CD4-positive, alpha-beta T cell treated with Interleukin-17A for 4 hours (primary cell): ENCODE data around the gene SERINC2.
"Not testable (repeated sequence)": the region's sequence is repeated elsewhere in the genome, so short reads cannot be mapped to it uniquely, and the experiment has no call there.

ENCODE experiments used
- DNase-seq: peaks from one replicate; pipeline ENCODE4 v3.0.0-alpha.2; 2020; ENCODE audit warnings: mixed read lengths

The SERINC2 gene

GRCh38 chr1:31472673-31473072, 59.7 kb downstream of the SERINC2 start:
- not testable (repeated sequence) for DNase-seq

GRCh38 chr1:31473508-31473907, 60.5 kb downstream of the SERINC2 start:
- not testable (repeated sequence) for DNase-seq

GRCh38 chr1:31474567-31474966, 61.6 kb downstream of the SERINC2 start:
- not testable (repeated sequence) for DNase-seq

DNA sequence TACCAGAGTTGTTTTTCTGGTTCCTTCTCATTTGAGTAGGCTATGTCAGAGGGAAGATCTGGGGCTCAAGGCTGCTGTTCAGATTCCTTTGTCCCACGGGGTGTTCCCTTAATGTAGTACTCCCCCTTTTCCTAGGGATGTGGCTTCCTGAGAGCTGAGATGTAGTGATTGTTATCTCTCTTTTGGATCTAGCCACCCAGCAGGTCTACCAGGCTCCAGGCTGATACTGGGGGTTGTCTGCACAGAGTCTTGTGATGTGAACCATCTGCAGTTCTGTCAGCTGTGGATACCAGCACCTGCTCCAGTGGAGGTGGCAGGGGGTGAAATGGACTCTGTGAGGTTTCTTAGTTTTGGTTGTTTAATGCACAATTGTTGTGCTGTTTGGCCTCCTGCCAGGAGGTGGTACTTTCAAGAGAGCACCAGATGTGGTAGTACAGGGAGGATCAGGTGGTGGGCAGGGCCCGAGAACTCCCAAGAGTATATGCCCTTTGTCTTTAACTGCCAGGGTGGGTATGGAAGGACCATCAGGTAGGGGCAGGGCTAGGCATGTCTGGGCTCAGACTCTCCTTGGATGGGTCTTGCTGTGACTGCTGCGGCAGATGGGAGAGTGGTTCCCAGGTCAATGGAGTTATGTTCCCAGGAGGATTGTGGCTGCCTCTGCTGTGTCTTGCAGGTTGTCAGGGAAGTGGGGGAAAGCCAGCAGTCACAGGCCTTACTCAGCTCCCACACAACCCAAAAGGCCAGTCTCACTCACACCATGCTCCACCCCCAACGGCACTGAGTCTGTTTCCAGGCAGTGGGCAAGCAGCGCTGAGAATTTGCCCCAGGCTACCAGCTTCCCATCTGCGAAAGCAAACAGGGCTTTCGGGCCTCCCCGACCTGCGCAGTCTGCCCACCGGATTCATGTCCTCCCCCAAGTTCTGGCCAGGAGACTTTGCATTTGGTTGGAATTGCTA, 64.2 kb downstream of the SERINC2 start:
- DNase-seq = no peak

GRCh38 chr1:31478167-31478566, 65.2 kb downstream of the SERINC2 start:
- no peak for DNase-seq

- no peak for DNase-seq
Measured at GRCh38 chr1:31479811-31480210, 66.8 kb downstream of the SERINC2 start.

- DNase-seq = not testable (repeated sequence)
Measured at GRCh38 chr1:31480426-31480825, 67.4 kb downstream of the SERINC2 start.

DNA sequence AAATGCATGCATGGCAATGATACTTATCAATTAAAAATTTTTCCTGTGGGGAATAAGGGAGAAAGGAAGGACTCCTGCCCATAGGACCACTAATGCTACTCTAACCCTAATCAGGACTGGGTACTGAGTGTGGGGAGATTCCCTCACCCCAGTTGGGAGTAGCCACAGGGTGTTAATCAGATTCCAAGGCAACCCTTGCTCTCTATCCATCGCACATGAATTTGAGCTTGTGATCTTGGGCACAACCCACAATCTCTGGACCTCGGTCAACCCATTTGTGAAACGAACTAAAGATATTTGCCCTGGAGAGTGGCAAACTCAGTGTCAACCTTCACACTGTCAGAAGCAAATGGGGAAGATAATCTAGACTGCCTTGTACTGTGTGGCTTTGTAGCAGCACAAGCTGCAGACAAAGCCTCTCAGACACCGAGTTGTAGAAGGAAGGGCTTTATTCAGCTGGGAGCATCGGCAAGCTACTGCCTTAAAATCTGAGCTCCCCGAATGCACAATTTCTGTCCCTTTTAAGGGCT, 69.5 kb downstream of the SERINC2 start:
- DNase-seq = no peak

- DNase-seq = no peak
Measured at GRCh38 chr1:31483012-31483946, 70.3 kb downstream of the SERINC2 start.
